ENCODE measurements around the gene SRSF11. TPM values are rescaled to one million over a fixed set of nuclear protein-coding genes. Genes with fewer than 3 reads are reported as not detected.
A peak's percentile ranks its signal among the peaks of the same experiment; 100 is the strongest.

SRSF11 gene
- total RNA-seq, 1 donor = 147 TPM

- no peak overlapping the region for H3K4me3 ChIP-seq (ENCODE audit: low read depth, low read length)
Observed at GRCh38 chr1:70234733-70235132, 13.6 kb downstream of the SRSF11 start.

GRCh38 chr1:70239940-70240339, 18.8 kb downstream of the SRSF11 start:
- TF ChIP-seq CTCF (IDR thresholded peaks at IDR 0.05; ENCODE audit: insufficient read depth, low read depth, low read length) = no peak
- DNase-seq (ENCODE audit: low read depth) = no peak

More at GRCh38 chr1:70234733-70235132, 13.6 kb downstream of the SRSF11 start:
- DNase-seq (ENCODE audit: low read depth) = no peak
- TF ChIP-seq CTCF (IDR thresholded peaks at IDR 0.05; ENCODE audit: insufficient read depth, low read depth, low read length) = no peak

GRCh38 chr1:70247122-70247521, 25.9 kb downstream of the SRSF11 start:
- no peak overlapping the region for H3K4me3 ChIP-seq (ENCODE audit: low read depth, low read length)
- TF ChIP-seq CTCF (IDR thresholded peaks at IDR 0.05; ENCODE audit: insufficient read depth, low read depth, low read length) = no peak
- peak; percentile 45 for DNase-seq (ENCODE audit: low read depth)

More at GRCh38 chr1:70239940-70240339, 18.8 kb downstream of the SRSF11 start:
- H3K4me3 ChIP-seq (ENCODE audit: low read depth, low read length) = no peak overlapping the region

- DNase-seq (ENCODE audit: low read depth) = peak; percentile 34
- H3K4me3 ChIP-seq (ENCODE audit: low read depth, low read length) = no peak overlapping the region
- TF ChIP-seq CTCF (IDR thresholded peaks at IDR 0.05; ENCODE audit: insufficient read depth, low read depth, low read length) = no peak
Observed at GRCh38 chr1:70247768-70248167, 26.6 kb downstream of the SRSF11 start.

GRCh38 chr1:70248729-70249128, 27.5 kb downstream of the SRSF11 start:
- no peak overlapping the region for H3K4me3 ChIP-seq (ENCODE audit: low read depth, low read length)
- DNase-seq (ENCODE audit: low read depth) = no peak
- TF ChIP-seq CTCF (IDR thresholded peaks at IDR 0.05; ENCODE audit: insufficient read depth, low read depth, low read length) = no peak

GRCh38 chr1:70256664-70257063, 35.5 kb downstream of the SRSF11 start:
- no peak for TF ChIP-seq CTCF (IDR thresholded peaks at IDR 0.05; ENCODE audit: insufficient read depth, low read depth, low read length)
- no peak for DNase-seq (ENCODE audit: low read depth)

GRCh38 chr1:70264839-70265238, 43.7 kb downstream of the SRSF11 start:
- DNase-seq (ENCODE audit: low read depth) = no peak
- H3K4me3 ChIP-seq (ENCODE audit: low read depth, low read length) = no peak overlapping the region
- TF ChIP-seq CTCF (IDR thresholded peaks at IDR 0.05; ENCODE audit: insufficient read depth, low read depth, low read length) = no peak

More at GRCh38 chr1:70256664-70257063, 35.5 kb downstream of the SRSF11 start:
- no peak overlapping the region for H3K4me3 ChIP-seq (ENCODE audit: low read depth, low read length)
